Measurements from ENCODE around the gene SMYD5. TPM values are rescaled to one million over a fixed set of nuclear protein-coding genes. Genes with fewer than 3 reads are reported as not detected.

Gene SMYD5
- polyA plus RNA-seq, 3 donors: 1.6 to 5.2 (median 1.7) TPM

- Histone ChIP-seq H3K27ac (ENCODE audit: low read depth in 1 of 2, low read length in 2 of 2) (no peak overlapping the region), H3K79me2 (ENCODE audit: insufficient read depth, low read length) (no peaks in the 10 kb centered on the region), H4K20me1 (ENCODE audit: insufficient read depth, low read length) (no peaks in the 10 kb centered on the region), H3K4me1 (ENCODE audit: control insufficient read depth in 1 of 2, insufficient read depth in 2 of 2, low read length in 2 of 2) (peaks cover 21 to 27% of the 10 kb centered on the region in 2 donors), H3K27me3 (ENCODE audit: control insufficient read depth in 2 of 2, insufficient read depth in 2 of 2, low read length in 2 of 2) (peaks cover 28 to 55% of the 10 kb centered on the region in 2 donors), H2AFZ (ENCODE audit: insufficient read depth, low read depth, low read length, poor library complexity, severe bottlenecking) (no peak overlapping the region), H3K4me3 (replicated peaks in 1 of 3; ENCODE audit: low read depth in 2 of 3, low read length in 3 of 3) (no peak overlapping the region), H3K36me3 (replicated peaks in 1 of 2; ENCODE audit: control insufficient read depth in 1 of 2, insufficient read depth in 2 of 2, low read length in 2 of 2) (no peaks in the 10 kb centered on the region), H3K9me3 (replicated peaks in 1 of 2; ENCODE audit: control insufficient read depth in 1 of 2, insufficient read depth in 1 of 2, low read length in 2 of 2) (peaks cover 0 to 15% of the 10 kb centered on the region in 2 donors), H3K4me2 (replicated peaks; ENCODE audit: extremely low read depth, low read length, poor library complexity, severe bottlenecking) (no peak overlapping the region), H3K9ac (ENCODE audit: insufficient read depth, low read length, poor library complexity, severe bottlenecking) (no peak overlapping the region)
- 97% methylated on average over 6 of the region's 7 CpGs for WGBS (ENCODE audit: insufficient coverage)
- H3K9me3 Mint-ChIP-seq: peaks cover 0 to 20% (median 6%) of the 10 kb centered on the region in 7 donors
- intact Hi-C loops (cut with micrococcal nuclease): no loop called here
- H3K36me3 Mint-ChIP-seq: peaks cover 3 to 4% of the 10 kb centered on the region in 2 donors
- DNase-seq: no peak
- peak overlapping the region in 1 of 2 donors; percentile 27 for H3K4me3 Mint-ChIP-seq
- TF ChIP-seq, protein P1, sequence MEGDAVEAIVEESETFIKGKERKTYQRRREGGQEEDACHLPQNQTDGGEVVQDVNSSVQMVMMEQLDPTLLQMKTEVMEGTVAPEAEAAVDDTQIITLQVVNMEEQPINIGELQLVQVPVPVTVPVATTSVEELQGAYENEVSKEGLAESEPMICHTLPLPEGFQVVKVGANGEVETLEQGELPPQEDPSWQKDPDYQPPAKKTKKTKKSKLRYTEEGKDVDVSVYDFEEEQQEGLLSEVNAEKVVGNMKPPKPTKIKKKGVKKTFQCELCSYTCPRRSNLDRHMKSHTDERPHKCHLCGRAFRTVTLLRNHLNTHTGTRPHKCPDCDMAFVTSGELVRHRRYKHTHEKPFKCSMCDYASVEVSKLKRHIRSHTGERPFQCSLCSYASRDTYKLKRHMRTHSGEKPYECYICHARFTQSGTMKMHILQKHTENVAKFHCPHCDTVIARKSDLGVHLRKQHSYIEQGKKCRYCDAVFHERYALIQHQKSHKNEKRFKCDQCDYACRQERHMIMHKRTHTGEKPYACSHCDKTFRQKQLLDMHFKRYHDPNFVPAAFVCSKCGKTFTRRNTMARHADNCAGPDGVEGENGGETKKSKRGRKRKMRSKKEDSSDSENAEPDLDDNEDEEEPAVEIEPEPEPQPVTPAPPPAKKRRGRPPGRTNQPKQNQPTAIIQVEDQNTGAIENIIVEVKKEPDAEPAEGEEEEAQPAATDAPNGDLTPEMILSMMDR (IDR thresholded peaks at IDR 0.05): no peak
- H3K27ac Mint-ChIP-seq: no peak overlapping the region
- peaks cover 60 to 72% (median 61%) of the 10 kb centered on the region in 3 donors for H3K27me3 Mint-ChIP-seq (ENCODE audit: low read depth in 3 of 3)
- peaks cover 16% of the 10 kb centered on the region for H3K4me1 Mint-ChIP-seq
These were observed 40.3 kb upstream of the SMYD5 start for GRCh38 chr2:73173781-73174180.

GRCh38 chr2:73174244-73174643 is 39.8 kb upstream of the SMYD5 start:
- Mint-ChIP-seq H3K27me3 (ENCODE audit: low read depth in 3 of 3) (peaks cover 59 to 76% (median 60%) of the 10 kb centered on the region in 3 donors), H3K4me1 (peaks cover 16% of the 10 kb centered on the region), H3K9me3 (peaks cover 0 to 20% (median 6%) of the 10 kb centered on the region in 7 donors), H3K4me3 (peak overlapping the region in 1 of 2 donors; percentile 14), H3K36me3 (peaks cover 3 to 4% of the 10 kb centered on the region in 2 donors), H3K27ac (no peak overlapping the region)
- WGBS (ENCODE audit: insufficient coverage): 94% methylated on average over 10 of the region's 10 CpGs
- Histone ChIP-seq H3K4me2 (replicated peaks; ENCODE audit: extremely low read depth, low read length, poor library complexity, severe bottlenecking) (no peak overlapping the region), H3K4me1 (ENCODE audit: control insufficient read depth in 1 of 2, insufficient read depth in 2 of 2, low read length in 2 of 2) (peaks cover 21 to 27% of the 10 kb centered on the region in 2 donors), H3K9me3 (replicated peaks in 1 of 2; ENCODE audit: control insufficient read depth in 1 of 2, insufficient read depth in 1 of 2, low read length in 2 of 2) (peaks cover 0 to 15% of the 10 kb centered on the region in 2 donors), H3K27ac (ENCODE audit: low read depth in 1 of 2, low read length in 2 of 2) (no peak overlapping the region), H3K27me3 (ENCODE audit: control insufficient read depth in 2 of 2, insufficient read depth in 2 of 2, low read length in 2 of 2) (peaks cover 28 to 58% of the 10 kb centered on the region in 2 donors), H2AFZ (ENCODE audit: insufficient read depth, low read depth, low read length, poor library complexity, severe bottlenecking) (no peak overlapping the region), H3K79me2 (ENCODE audit: insufficient read depth, low read length) (no peaks in the 10 kb centered on the region), H3K9ac (ENCODE audit: insufficient read depth, low read length, poor library complexity, severe bottlenecking) (no peak overlapping the region), H4K20me1 (ENCODE audit: insufficient read depth, low read length) (no peaks in the 10 kb centered on the region), H3K36me3 (replicated peaks in 1 of 2; ENCODE audit: control insufficient read depth in 1 of 2, insufficient read depth in 2 of 2, low read length in 2 of 2) (no peaks in the 10 kb centered on the region), H3K4me3 (replicated peaks in 1 of 3; ENCODE audit: low read depth in 2 of 3, low read length in 3 of 3) (no peak overlapping the region)
- no peak for DNase-seq
- TF ChIP-seq, protein P1 (IDR thresholded peaks at IDR 0.05): no peak
- intact Hi-C loops (cut with micrococcal nuclease): no loop called here
